Stimulated activated CD8-positive, alpha-beta memory T cell treated with anti-CD3 and anti-CD28 coated beads, Interleukin-4, amount 100 ng/mL, for 4 hours (primary cell): ENCODE data around the gene NPEPL1.

Experiments used
- DNase-seq, 2 donors: peaks; one replicate each; pipeline ENCODE4 v3.0.0-alpha.2; 2020; ENCODE audit warnings: low read depth in 2 of 2, low spot score in 1 of 2

Gene NPEPL1

GRCh38 chr20:58682656-58683531 lies 9.7 kb upstream of the NPEPL1 start:
- DNase-seq: no peak

GRCh38 chr20:58684291-58684690 lies 8.3 kb upstream of the NPEPL1 start:
- DNase-seq: no peak

- DNase-seq: no peak
These were observed 6.6 kb upstream of the NPEPL1 start for GRCh38 chr20:58685988-58686387.

GRCh38 chr20:58688414-58688813 lies 4.2 kb upstream of the NPEPL1 start:
- no peak for DNase-seq

DNA sequence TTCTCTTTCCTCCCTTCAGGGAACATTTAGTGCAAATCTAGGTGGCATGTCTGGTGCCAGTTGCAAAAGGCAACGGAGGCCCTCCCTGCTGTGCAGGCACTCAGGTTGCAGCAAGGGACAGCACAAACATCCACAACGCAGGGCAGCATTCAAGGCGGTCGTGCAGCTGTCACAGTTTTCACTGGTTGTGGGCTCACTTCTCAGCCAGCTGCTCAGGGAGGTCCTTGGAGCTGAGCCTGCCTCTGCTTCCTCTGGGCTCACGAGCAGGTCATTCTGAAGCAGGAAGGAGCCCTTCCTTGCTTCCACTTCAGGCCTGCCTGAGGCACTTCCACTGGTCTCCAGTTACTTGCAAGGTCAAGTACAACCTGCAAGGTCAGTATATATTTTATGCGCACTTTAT lies 3.8 kb upstream of the NPEPL1 start:
- DNase-seq: no peak

DNA sequence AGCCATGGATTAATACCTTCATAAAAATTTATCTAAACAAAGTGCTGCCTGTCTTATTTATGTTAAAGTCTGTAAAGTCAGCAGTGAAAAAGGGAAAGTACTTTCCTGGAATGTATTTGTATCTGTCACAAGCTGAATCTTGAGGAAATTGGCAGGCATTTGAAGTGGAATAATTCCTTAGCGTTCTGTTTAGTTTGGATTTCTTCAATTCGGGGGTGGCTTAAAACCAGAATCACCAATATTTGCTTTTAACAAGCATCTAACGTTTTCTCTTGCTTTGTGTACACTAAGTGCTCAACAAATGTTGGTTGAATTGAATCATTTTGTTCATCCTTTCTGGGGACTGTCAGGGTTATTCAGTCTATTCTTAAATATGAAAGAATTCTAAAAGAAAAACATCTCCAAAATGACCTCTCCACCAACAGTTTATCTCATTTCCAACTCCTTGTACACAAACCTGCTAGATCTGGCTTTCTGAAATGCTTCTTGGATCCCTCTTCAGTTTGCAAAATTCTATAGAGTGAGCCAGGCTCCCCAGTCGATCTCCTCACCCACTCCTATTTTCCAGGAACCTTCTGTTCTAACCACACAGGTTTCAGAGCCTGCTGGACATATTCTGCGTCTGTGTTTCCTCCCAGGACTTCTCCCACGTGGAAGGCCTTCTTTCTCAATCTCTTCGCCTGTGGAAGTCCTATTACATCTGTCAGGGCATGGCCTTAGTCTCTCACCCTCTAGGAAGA lies 2.0 kb upstream of the NPEPL1 start:
- no peak for DNase-seq

DNA sequence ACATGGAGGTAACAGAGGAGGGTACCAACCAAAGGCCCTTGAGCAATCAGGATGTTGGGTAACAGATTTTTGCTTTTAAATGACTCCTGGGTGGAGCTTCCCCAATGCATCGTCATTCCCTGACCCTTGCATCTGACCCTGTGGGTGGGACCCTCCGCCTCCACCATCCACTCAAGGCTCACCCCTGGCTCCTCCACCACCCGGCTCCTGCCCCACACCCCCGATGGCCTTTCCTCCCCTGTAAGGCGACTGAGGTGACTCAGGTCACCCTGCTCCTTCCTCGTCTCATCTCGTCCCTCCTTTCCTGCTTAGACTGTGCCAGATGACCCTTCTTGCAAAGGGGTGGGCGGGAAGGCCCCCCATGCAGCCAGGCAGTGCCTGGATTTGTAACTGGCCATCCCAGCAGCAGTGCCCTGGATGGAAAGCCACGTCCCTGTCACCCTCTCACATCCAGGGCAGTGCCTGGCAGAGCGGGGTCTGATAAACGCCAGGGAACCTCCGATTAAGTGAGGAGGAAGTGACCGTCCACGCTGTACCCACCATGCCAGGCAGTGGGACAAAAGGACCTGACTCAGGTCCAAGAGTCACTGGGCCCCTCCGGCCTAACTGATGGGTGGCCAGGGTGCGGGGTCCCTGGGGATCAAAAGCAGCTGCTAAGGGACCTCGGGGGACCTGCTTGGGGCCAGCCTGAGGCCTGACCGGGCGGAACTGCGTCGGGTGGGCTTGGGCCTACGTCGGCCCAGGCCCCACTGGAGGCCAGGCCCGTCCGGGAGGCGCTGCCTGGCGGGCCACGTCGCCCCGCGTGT lies 624 bp upstream of the NPEPL1 start:
- no peak for DNase-seq

GRCh38 chr20:58693226-58694006 lies 816 bp downstream of the NPEPL1 start:
- DNase-seq: no peak

- no peak for DNase-seq
These were observed 1.9 kb downstream of the NPEPL1 start for GRCh38 chr20:58694241-58695083.

GRCh38 chr20:58695084-58695722 lies 2.6 kb downstream of the NPEPL1 start:
- no peak for DNase-seq

DNA sequence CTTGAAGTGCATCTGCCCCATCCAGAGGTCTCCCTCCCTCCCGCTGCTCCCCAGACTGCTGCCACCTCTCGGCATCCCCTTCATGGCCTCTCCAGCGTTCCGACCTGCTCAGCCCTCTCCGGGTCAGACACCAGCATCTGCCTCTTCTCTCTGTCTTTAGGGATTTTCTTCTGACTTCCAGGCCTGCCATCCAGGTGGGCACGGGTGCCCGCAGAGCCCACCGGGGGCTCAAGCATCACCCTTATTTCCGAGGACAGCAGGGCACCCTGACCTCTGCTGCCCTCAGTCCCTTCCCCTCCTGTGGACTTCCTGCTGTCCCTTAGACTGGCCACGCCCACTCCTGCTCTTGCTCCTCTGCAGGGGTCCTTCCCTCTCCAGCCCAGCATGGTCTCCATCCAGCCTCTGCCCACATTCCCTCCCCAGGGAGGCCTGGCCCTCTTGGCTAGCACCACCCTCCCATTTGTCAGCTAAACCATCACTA lies 3.3 kb downstream of the NPEPL1 start:
- no peak for DNase-seq

- no peak for DNase-seq
These were observed 3.9 kb downstream of the NPEPL1 start for GRCh38 chr20:58696411-58696961.

GRCh38 chr20:58697201-58697866 lies 4.7 kb downstream of the NPEPL1 start:
- DNase-seq: no peak

DNA sequence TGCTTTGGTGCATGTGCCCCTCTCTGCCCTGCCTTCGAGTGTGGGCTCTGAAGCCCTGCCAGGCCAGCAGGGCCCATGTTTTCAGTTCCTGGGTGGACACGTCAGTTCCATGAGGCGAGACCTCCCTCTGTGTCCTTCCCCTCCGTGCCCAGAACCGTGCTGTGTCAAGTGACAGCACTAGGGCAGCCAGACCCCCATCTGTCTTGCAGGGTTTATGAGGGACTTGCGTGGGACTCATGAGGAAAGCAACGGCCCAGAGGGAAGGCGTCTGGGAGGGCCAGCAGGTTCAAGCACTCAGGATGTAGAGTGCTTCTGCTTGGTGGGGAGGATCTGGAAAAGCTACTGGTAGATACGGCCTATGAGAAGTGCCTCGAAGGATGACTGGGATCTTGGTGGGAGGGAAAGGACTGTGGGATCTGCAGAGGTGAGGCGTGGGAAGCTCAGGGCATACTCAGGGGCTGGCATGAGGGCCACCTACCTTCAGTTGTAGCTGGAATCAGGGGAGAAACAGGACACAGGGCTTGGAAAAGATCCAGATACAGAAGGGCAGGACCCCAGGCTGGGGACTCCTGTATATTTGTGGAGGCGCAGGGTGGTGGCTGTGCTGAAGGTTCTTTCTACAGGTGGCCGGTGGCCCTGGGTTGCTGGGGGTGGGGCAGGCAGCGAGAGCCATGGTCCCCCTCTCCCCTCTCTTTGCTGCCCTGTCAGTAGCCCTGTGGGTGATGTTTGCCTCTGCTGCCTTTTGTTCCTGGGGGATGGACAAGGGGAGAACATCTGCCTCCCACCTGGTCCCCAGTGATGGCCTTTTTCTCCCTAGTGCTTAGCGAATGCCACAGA lies 5.5 kb downstream of the NPEPL1 start:
- DNase-seq: no peak

- no peak for DNase-seq
These were observed 6.4 kb downstream of the NPEPL1 start for GRCh38 chr20:58698741-58699622.

DNA sequence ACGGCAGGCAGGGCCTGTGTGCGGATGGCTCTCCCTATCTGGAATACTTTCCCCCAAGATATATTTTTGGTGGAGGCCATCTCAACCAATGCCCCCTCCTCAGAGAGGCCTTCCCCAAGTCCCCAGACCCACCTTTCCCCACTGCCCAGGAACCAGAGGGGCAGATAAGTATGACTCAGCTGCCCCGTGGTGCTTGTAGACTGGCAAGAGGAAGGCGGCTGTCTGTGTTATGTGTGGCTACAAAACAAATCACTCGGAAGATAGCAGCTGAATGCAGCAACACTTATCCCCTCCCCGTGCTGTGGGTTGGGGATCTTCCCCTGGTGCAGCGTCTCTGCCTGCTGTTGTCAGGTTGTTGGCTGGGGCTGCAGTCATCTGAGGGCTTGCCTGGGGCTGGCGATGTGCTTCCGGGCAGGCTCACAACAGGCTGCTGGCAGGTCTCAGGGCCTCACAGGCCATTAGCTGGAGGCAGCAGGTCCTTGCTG lies 7.1 kb downstream of the NPEPL1 start:
- DNase-seq: no peak
